Activated CD4-positive, alpha-beta T cell treated with anti-CD3 and anti-CD28 coated beads, Interleukin-2, amount 50 U/mL, for 48 hours (primary cell): ENCODE results near the gene SYT5.

ENCODE experiments used
- DNase-seq, 2 experiments: peaks; one replicate each; pipeline ENCODE4 v3.0.0-alpha.2; 2020

Gene SYT5

GRCh38 chr19:55145232-55145631 is 34.9 kb downstream of the SYT5 start:
- DNase-seq: no peak

GRCh38 chr19:55141696-55142095 is 38.4 kb downstream of the SYT5 start:
- no peak for DNase-seq

GRCh38 chr19:55137915-55138314 is 42.2 kb downstream of the SYT5 start:
- no peak for DNase-seq

- DNase-seq: no peak
Measured at GRCh38 chr19:55136399-55137102, 43.5 kb downstream of the SYT5 start.

GRCh38 chr19:55134736-55135135 is 45.4 kb downstream of the SYT5 start:
- no peak for DNase-seq

- no peak for DNase-seq
Measured at GRCh38 chr19:55133639-55134444, 46.2 kb downstream of the SYT5 start.

- DNase-seq: no peak
Measured at GRCh38 chr19:55132453-55133129, 47.5 kb downstream of the SYT5 start.

GRCh38 chr19:55131421-55131820 is 48.7 kb downstream of the SYT5 start:
- DNase-seq: no peak
